HG02763 (cell line): ENCODE data around the gene C13orf42.
A peak's percentile ranks its signal among the peaks of the same experiment; 100 is the strongest.

Experiments
- ATAC-seq: cut with Tn5 transposase; IDR thresholded peaks from one replicate; pipeline ENCODE4 v1.9.1; 2021; ENCODE audit warnings: mild to moderate bottlenecking, moderate library complexity; ENCODE audit not compliant: unreplicated experiment

Gene C13orf42

GRCh38 chr13:51111174-51111573 is at the start of gene C13orf42:
Gene C13orf42, minus strand, starts transcription at chr13:51111274. Its CDS starts 65 bp downstream, at chr13:51111209.
- ATAC-seq, result no peak

GRCh38 chr13:51158880-51159518 is 47.9 kb upstream of the C13orf42 start:
- no peak for ATAC-seq

GRCh38 chr13:51158365-51158764 is 47.3 kb upstream of the C13orf42 start:
- no peak for ATAC-seq

- ATAC-seq, result no peak
These were observed 45.6 kb upstream of the C13orf42 start for GRCh38 chr13:51156648-51157047.

- no peak for ATAC-seq
These were observed 44.9 kb upstream of the C13orf42 start for GRCh38 chr13:51155776-51156515.

GRCh38 chr13:51155161-51155560 is 44.1 kb upstream of the C13orf42 start:
- ATAC-seq, result no peak

- ATAC-seq, result no peak
These were observed 43.0 kb upstream of the C13orf42 start for GRCh38 chr13:51154029-51154555.

GRCh38 chr13:51153527-51153926 is 42.5 kb upstream of the C13orf42 start:
- no peak for ATAC-seq

- no peak for ATAC-seq
These were observed 41.6 kb upstream of the C13orf42 start for GRCh38 chr13:51152701-51153100.

- no peak for ATAC-seq
These were observed 40.4 kb upstream of the C13orf42 start for GRCh38 chr13:51151463-51151862.

- no peak for ATAC-seq
These were observed 38.0 kb upstream of the C13orf42 start for GRCh38 chr13:51148952-51149573.

GRCh38 chr13:51148223-51148951 is 37.3 kb upstream of the C13orf42 start:
- no peak for ATAC-seq

- ATAC-seq, result no peak
These were observed 36.7 kb upstream of the C13orf42 start for GRCh38 chr13:51147732-51148131.

GRCh38 chr13:51146667-51147066 is 35.6 kb upstream of the C13orf42 start:
- ATAC-seq, result no peak

- no peak for ATAC-seq
These were observed 26.2 kb upstream of the C13orf42 start for GRCh38 chr13:51137250-51137649.

GRCh38 chr13:51136276-51136980 is 25.4 kb upstream of the C13orf42 start:
- no peak for ATAC-seq

- ATAC-seq, result no peak
These were observed 23.8 kb upstream of the C13orf42 start for GRCh38 chr13:51134763-51135365.

- no peak for ATAC-seq
These were observed 19.3 kb upstream of the C13orf42 start for GRCh38 chr13:51130348-51130747.

GRCh38 chr13:51125495-51126226 is 14.6 kb upstream of the C13orf42 start:
- peak; percentile 77 for ATAC-seq
